ENCODE results near the gene WDSUB1. TPM values are rescaled to one million over a fixed set of nuclear protein-coding genes. Genes with fewer than 3 reads are reported as not detected.

WDSUB1 gene
- polyA plus RNA-seq, 1 of the 3 experiments (the other 2 are of a cell fraction): 5.3 TPM

DNA sequence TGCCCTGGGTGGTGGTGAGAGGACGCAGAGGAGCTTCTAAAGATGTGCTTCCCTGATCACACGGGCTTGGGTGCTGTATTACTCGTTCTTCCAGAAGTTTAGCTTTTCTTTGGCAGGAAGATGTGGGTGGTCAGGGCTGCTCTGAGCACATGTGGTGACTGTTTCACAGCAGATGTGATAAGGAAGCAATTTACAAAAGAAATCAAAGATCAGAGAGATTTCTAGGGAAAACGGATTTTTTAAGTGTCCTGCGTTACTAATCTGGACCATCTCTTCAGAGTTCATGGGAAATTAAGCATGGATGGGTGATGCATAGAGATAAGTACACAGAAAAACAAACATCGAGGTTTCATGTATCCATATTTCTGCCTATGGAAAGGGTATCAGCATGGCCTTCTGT is 99.4 kb downstream of the WDSUB1 start:
- CTCF ChIA-PET: interaction anchor here (0.9 to 1.9 kb wide), 3 partner anchors 18 to 285 kb away, joined by 3 to 6 read pairs (median 5); no protein-coding TSS in a partner anchor
- 51% methylated on average over 5 of the region's 6 CpGs for WGBS (ENCODE audit: low lambda C conversion rate)
- H3K9ac ChIP-seq: no peak overlapping the region

DNA sequence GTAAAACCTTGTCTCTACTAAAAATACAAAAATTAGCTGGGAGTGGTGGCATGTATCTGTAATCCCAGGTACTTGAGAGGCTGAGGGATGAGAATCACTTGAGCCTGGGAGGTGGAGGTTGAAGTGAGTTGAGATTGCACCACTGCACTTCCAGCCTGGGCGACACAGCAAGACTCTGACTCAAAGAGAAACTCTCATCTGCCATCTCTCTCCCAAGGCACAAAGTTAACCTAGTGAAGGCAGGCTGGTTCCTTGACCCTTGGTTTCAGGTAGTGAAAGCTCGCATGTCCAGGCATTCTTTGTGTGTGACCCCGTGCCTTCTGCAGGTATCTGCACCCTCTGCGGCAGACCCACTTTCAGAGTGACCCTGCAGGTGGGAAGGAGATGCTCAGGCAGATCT is 100.0 kb downstream of the WDSUB1 start:
- POLR2A ChIA-PET: no interaction called here
- TF ChIP-seq, protein P1, sequence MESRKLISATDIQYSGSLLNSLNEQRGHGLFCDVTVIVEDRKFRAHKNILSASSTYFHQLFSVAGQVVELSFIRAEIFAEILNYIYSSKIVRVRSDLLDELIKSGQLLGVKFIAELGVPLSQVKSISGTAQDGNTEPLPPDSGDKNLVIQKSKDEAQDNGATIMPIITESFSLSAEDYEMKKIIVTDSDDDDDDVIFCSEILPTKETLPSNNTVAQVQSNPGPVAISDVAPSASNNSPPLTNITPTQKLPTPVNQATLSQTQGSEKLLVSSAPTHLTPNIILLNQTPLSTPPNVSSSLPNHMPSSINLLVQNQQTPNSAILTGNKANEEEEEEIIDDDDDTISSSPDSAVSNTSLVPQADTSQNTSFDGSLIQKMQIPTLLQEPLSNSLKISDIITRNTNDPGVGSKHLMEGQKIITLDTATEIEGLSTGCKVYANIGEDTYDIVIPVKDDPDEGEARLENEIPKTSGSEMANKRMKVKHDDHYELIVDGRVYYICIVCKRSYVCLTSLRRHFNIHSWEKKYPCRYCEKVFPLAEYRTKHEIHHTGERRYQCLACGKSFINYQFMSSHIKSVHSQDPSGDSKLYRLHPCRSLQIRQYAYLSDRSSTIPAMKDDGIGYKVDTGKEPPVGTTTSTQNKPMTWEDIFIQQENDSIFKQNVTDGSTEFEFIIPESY (IDR thresholded peaks at IDR 0.05; ENCODE audit: borderline replicate concordance, low read depth): no peak
- no peak for TF ChIP-seq POLR2AphosphoS5 (IDR thresholded peaks at IDR 0.05; ENCODE audit: low read depth, low read length)
- TF ChIP-seq RXRA (IDR thresholded peaks at IDR 0.05; ENCODE audit: borderline replicate concordance, low read depth): no peak
- no peak for TF ChIP-seq MXI1 (IDR thresholded peaks at IDR 0.05; ENCODE audit: low read depth, low read length)
- no peak for TF ChIP-seq TCF12 (IDR thresholded peaks at IDR 0.05)
- TF ChIP-seq, protein P2, sequence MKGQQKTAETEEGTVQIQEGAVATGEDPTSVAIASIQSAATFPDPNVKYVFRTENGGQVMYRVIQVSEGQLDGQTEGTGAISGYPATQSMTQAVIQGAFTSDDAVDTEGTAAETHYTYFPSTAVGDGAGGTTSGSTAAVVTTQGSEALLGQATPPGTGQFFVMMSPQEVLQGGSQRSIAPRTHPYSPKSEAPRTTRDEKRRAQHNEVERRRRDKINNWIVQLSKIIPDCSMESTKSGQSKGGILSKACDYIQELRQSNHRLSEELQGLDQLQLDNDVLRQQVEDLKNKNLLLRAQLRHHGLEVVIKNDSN (IDR thresholded peaks at IDR 0.05; ENCODE audit: borderline replicate concordance, low read depth): no peak
- TF ChIP-seq NRF1 (IDR thresholded peaks at IDR 0.05; ENCODE audit: low read depth, low read length): no peak
- TF ChIP-seq ELF1 (IDR thresholded peaks at IDR 0.05): no peak
- TF ChIP-seq TEAD4 (IDR thresholded peaks at IDR 0.05; ENCODE audit: borderline replicate concordance, insufficient read depth): no peak
- TF ChIP-seq, protein P3, sequence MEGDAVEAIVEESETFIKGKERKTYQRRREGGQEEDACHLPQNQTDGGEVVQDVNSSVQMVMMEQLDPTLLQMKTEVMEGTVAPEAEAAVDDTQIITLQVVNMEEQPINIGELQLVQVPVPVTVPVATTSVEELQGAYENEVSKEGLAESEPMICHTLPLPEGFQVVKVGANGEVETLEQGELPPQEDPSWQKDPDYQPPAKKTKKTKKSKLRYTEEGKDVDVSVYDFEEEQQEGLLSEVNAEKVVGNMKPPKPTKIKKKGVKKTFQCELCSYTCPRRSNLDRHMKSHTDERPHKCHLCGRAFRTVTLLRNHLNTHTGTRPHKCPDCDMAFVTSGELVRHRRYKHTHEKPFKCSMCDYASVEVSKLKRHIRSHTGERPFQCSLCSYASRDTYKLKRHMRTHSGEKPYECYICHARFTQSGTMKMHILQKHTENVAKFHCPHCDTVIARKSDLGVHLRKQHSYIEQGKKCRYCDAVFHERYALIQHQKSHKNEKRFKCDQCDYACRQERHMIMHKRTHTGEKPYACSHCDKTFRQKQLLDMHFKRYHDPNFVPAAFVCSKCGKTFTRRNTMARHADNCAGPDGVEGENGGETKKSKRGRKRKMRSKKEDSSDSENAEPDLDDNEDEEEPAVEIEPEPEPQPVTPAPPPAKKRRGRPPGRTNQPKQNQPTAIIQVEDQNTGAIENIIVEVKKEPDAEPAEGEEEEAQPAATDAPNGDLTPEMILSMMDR (IDR thresholded peaks at IDR 0.05): no peak
- TF ChIP-seq, protein P4, sequence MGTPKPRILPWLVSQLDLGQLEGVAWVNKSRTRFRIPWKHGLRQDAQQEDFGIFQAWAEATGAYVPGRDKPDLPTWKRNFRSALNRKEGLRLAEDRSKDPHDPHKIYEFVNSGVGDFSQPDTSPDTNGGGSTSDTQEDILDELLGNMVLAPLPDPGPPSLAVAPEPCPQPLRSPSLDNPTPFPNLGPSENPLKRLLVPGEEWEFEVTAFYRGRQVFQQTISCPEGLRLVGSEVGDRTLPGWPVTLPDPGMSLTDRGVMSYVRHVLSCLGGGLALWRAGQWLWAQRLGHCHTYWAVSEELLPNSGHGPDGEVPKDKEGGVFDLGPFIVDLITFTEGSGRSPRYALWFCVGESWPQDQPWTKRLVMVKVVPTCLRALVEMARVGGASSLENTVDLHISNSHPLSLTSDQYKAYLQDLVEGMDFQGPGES (IDR thresholded peaks at IDR 0.05; ENCODE audit: low read depth, low read length): no peak
- TF ChIP-seq RFX5 (IDR thresholded peaks at IDR 0.05; ENCODE audit: low read length): no peak
- TF ChIP-seq GATA2 (CRISPR knock-in tag; IDR thresholded peaks at IDR 0.05): no peak
- no peak for TF ChIP-seq FOXM1 (IDR thresholded peaks at IDR 0.05; ENCODE audit: low read depth)

More for the DNA sequence above, 99.4 kb downstream of the WDSUB1 start:
- DNase-seq: peak; percentile 45
- Histone ChIP-seq H3K4me2 (no peak overlapping the region), H3K4me1 (ENCODE audit: control insufficient read depth in 1 of 2, insufficient read depth in 2 of 2, low read depth in 1 of 2, low read length in 1 of 2) (peaks cover 0 to 22% of the 10 kb centered on the region in 2 experiments; a peak in 2 of 4 replicates), H3K36me3 (replicated peaks in 1 of 2; ENCODE audit: control insufficient read depth in 1 of 2, insufficient read depth in 2 of 2, low read length in 1 of 2) (peaks cover 0 to 52% of the 10 kb centered on the region in 2 experiments), H4K20me1 (ENCODE audit: insufficient read depth) (no peaks in the 10 kb centered on the region), H3K27ac (ENCODE audit: low read depth in 2 of 2, low read length in 1 of 2) (peak overlapping the region in 1 of 2 experiments; percentile 58; a peak in 3 of 4 replicates), H2AFZ (ENCODE audit: low read depth) (no peak overlapping the region), H3K27me3 (ENCODE audit: insufficient read depth) (no peaks in the 10 kb centered on the region), H3F3A (replicated peaks; ENCODE audit: insufficient read depth) (no peaks in the 10 kb centered on the region), H3K79me2 (ENCODE audit: insufficient read depth) (no peaks in the 10 kb centered on the region), H3K9me2 (no peaks in the 10 kb centered on the region), H3K4me3 (ENCODE audit: low read depth in 2 of 2, low read length in 1 of 2) (no peak overlapping the region), H3K9me3 (no peaks in the 10 kb centered on the region)
- POLR2A ChIA-PET: interaction anchor here (0.5 kb wide), 1 partner anchor 47 kb away, joined by 3 read pairs; no protein-coding TSS in a partner anchor
- TF ChIP-seq, protein P1 (IDR thresholded peaks at IDR 0.05; ENCODE audit: borderline replicate concordance, low read depth): no peak
- peak; percentile 58; the same call in 1 of the 2 replicates for TF ChIP-seq RCOR1 (IDR thresholded peaks at IDR 0.05; ENCODE audit: low read length)
- TF ChIP-seq GATA2 (CRISPR knock-in tag; IDR thresholded peaks at IDR 0.05): peak; percentile 82
- TF ChIP-seq FOSL2 (IDR thresholded peaks at IDR 0.05; ENCODE audit: borderline replicate concordance, low read depth): no peak
- TF ChIP-seq MXI1 (IDR thresholded peaks at IDR 0.05; ENCODE audit: low read depth, low read length): peak; percentile 35; the same call in 1 of the 2 replicates
- TF ChIP-seq EP300 (IDR thresholded peaks at IDR 0.05; ENCODE audit: borderline replicate concordance in 1 of 2, low read depth in 1 of 2, low read length in 1 of 2): peak in 1 of 2 experiments; percentile 66; a peak in 1 of 4 replicates
- TF ChIP-seq, protein P5, sequence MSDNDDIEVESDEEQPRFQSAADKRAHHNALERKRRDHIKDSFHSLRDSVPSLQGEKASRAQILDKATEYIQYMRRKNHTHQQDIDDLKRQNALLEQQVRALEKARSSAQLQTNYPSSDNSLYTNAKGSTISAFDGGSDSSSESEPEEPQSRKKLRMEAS (IDR thresholded peaks at IDR 0.05; ENCODE audit: low read depth): no peak

More for the DNA sequence above, 100.0 kb downstream of the WDSUB1 start:
- H3K79me2 ChIP-seq (ENCODE audit: insufficient read depth): no peaks in the 10 kb centered on the region
- H3K27me3 ChIP-seq (ENCODE audit: insufficient read depth): no peaks in the 10 kb centered on the region
- H3K4me2 ChIP-seq: no peak overlapping the region
- H3F3A ChIP-seq (replicated peaks; ENCODE audit: insufficient read depth): no peaks in the 10 kb centered on the region
- peaks cover 0 to 52% of the 10 kb centered on the region in 2 experiments for H3K36me3 ChIP-seq (replicated peaks in 1 of 2; ENCODE audit: control insufficient read depth in 1 of 2, insufficient read depth in 2 of 2, low read length in 1 of 2)
- no peaks in the 10 kb centered on the region for H3K9me2 ChIP-seq
- WGBS (ENCODE audit: low lambda C conversion rate): 94% methylated on average over 4 of the region's 4 CpGs
- no peak overlapping the region for H2AFZ ChIP-seq (ENCODE audit: low read depth)
- no peak overlapping the region for H3K9ac ChIP-seq
- no peak overlapping the region for H3K4me3 ChIP-seq (ENCODE audit: low read depth in 2 of 2, low read length in 1 of 2)
- CTCF ChIA-PET: interaction anchor here (0.9 to 1.9 kb wide), 4 partner anchors 17 to 526 kb away, joined by 3 to 6 read pairs (median 4); partner anchors contain the start of gene MARCHF7
- H3K27ac ChIP-seq (ENCODE audit: low read depth in 2 of 2, low read length in 1 of 2): peak overlapping the region in 1 of 2 experiments; percentile 58; a peak in 1 of 4 replicates
- peaks cover 0 to 22% of the 10 kb centered on the region in 2 experiments; a peak in 2 of 4 replicates for H3K4me1 ChIP-seq (ENCODE audit: control insufficient read depth in 1 of 2, insufficient read depth in 2 of 2, low read depth in 1 of 2, low read length in 1 of 2)
- DNase-seq: no peak
- H4K20me1 ChIP-seq (ENCODE audit: insufficient read depth): no peaks in the 10 kb centered on the region
- H3K9me3 ChIP-seq: no peaks in the 10 kb centered on the region
